Measurements from ENCODE around the gene DNAH3.

DNA sequence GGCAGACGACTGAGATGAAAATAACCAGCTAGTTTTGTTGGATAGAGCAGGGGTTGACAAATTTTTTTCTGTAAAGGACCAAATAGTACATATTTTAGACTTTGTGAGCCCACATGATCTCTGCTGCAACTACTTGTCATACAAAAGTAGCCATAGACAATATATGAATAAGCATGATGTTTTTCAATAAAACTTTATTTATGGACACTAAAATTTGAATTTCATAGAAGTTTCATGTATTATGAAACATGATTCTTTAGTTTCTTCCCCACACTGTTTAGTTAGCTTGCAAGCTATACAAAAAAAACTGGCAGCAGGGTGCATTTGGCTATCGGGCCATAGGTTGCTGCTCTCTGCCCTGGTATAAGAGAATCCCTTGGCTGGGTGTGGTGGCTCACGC is 193.5 kb downstream of the DNAH3 start:
- TF ChIP-seq, protein P1, sequence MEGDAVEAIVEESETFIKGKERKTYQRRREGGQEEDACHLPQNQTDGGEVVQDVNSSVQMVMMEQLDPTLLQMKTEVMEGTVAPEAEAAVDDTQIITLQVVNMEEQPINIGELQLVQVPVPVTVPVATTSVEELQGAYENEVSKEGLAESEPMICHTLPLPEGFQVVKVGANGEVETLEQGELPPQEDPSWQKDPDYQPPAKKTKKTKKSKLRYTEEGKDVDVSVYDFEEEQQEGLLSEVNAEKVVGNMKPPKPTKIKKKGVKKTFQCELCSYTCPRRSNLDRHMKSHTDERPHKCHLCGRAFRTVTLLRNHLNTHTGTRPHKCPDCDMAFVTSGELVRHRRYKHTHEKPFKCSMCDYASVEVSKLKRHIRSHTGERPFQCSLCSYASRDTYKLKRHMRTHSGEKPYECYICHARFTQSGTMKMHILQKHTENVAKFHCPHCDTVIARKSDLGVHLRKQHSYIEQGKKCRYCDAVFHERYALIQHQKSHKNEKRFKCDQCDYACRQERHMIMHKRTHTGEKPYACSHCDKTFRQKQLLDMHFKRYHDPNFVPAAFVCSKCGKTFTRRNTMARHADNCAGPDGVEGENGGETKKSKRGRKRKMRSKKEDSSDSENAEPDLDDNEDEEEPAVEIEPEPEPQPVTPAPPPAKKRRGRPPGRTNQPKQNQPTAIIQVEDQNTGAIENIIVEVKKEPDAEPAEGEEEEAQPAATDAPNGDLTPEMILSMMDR (IDR thresholded peaks at IDR 0.05): no peak
- no peak for TF ChIP-seq POLR2A (IDR thresholded peaks at IDR 0.05)
